Fibroblast of lung (primary cell): Measurements from ENCODE around the gene TH. TPM values are rescaled to one million over a fixed set of nuclear protein-coding genes. Genes with fewer than 3 reads are reported as not detected.

Experiments
- DNase-seq, 2 donors: peaks; one replicate each; pipeline versions ENCODE4 v3.0.0 to v3.0.0-alpha.2; 2010; ENCODE audit warnings: low read depth in 2 of 2
- H2AFZ ChIP-seq: 2 replicates; pipeline ENCODE4 v1.5.1; 2012; ENCODE audit warnings: low read length, control low read depth, inconsistent platforms
- H3K27ac ChIP-seq: 2 replicates; pipeline ENCODE4 v1.5.1; 2011; ENCODE audit warnings: low read length, control low read depth; ENCODE audit not compliant: insufficient read depth
- H3K27me3 ChIP-seq: 2 replicates; pipeline ENCODE4 v1.5.1; 2011; ENCODE audit warnings: mild to moderate bottlenecking, low read length; ENCODE audit not compliant: control insufficient read depth, insufficient read depth
- H3K36me3 ChIP-seq: 2 replicates; pipeline ENCODE4 v1.5.1; 2011; ENCODE audit warnings: low read length; ENCODE audit not compliant: control insufficient read depth, insufficient read depth
- H3K4me1 ChIP-seq: 2 replicates; pipeline ENCODE4 v1.5.1; 2011; ENCODE audit warnings: low read length; ENCODE audit not compliant: control insufficient read depth, insufficient read depth; ENCODE audit errors: extremely low read depth
- H3K4me2 ChIP-seq: 2 replicates; pipeline ENCODE4 v1.5.1; 2011; ENCODE audit warnings: low read length, control low read depth; ENCODE audit not compliant: insufficient read depth; ENCODE audit errors: extremely low read depth
- H3K4me3 ChIP-seq, 4 experiments: fragments of 200-600 bp in 1 of 4; sonication (generic) in 1 of 4; replicated peaks in 1 of 4; 2 replicates each; pipeline ENCODE4 v1.5.1; 2011 to 2016; ENCODE audit warnings: low read length in 4 of 4, low read depth in 3 of 4, mild to moderate bottlenecking in 3 of 4, control low read depth in 2 of 4, inconsistent platforms in 1 of 4, mixed read lengths in 1 of 4; ENCODE audit not compliant: insufficient read depth in 1 of 4; ENCODE audit errors: control extremely low read depth in 1 of 4
- H3K79me2 ChIP-seq: 2 replicates; pipeline ENCODE4 v1.5.1; 2012; ENCODE audit warnings: mild to moderate bottlenecking, low read length, inconsistent platforms; ENCODE audit not compliant: control insufficient read depth, insufficient read depth
- H3K9ac ChIP-seq: 2 replicates; pipeline ENCODE4 v1.5.1; 2011; ENCODE audit warnings: mild to moderate bottlenecking, low read length, control low read depth; ENCODE audit not compliant: insufficient read depth
- H3K9me3 ChIP-seq: 2 replicates; pipeline ENCODE4 v1.5.1; 2012; ENCODE audit warnings: low read depth, low read length; ENCODE audit not compliant: control insufficient read depth, insufficient read depth
- H4K20me1 ChIP-seq: 2 replicates; pipeline ENCODE4 v1.5.1; 2011; ENCODE audit warnings: low read length; ENCODE audit not compliant: control insufficient read depth, insufficient read depth; ENCODE audit errors: extremely low read depth
- EZH2 ChIP-seq: IDR thresholded peaks from 2 replicates; pipeline ENCODE4 v1.5.1; 2012; ENCODE audit warnings: low read length, control low read depth, mild to moderate bottlenecking; ENCODE audit errors: missing control alignments
- polyA plus RNA-seq, 2 donors: library from polyadenylated mRNA; depleted of rRNA in 1 of 2; stranded (reverse) in 1 of 2; unstranded in 1 of 2; fragments of >200 nt; gene quantifications; 2 replicates each; pipeline ENCODE4 v1.2.1, GENCODE V29; 2011 to 2012; ENCODE audit warnings: missing spikeins in 1 of 2
- total RNA-seq: library from RNA; depleted of rRNA; stranded (reverse); fragments of >200 nt; gene quantifications from 2 replicates; pipeline ENCODE4 v1.2.1, GENCODE V29; 2014
- TF ChIP-seq, protein P1 (sequence below), 2 donors: IDR thresholded peaks in 1 of 2; conservative IDR thresholded peaks in 1 of 2; 1 replicate in 1 of 2; 2 replicates in 1 of 2; pipeline ENCODE4 v1.5.1; 2011 to 2012; ENCODE audit warnings: low read length in 2 of 2, control low read depth in 1 of 2, inconsistent platforms in 1 of 2, low read depth in 1 of 2, mild to moderate bottlenecking in 1 of 2

The TH gene
- total and polyA plus RNA-seq, 2 donors (not counting 1 experiment from before 2014, with no cell fraction given): 0.17 TPM; not detected in 1

DNA sequence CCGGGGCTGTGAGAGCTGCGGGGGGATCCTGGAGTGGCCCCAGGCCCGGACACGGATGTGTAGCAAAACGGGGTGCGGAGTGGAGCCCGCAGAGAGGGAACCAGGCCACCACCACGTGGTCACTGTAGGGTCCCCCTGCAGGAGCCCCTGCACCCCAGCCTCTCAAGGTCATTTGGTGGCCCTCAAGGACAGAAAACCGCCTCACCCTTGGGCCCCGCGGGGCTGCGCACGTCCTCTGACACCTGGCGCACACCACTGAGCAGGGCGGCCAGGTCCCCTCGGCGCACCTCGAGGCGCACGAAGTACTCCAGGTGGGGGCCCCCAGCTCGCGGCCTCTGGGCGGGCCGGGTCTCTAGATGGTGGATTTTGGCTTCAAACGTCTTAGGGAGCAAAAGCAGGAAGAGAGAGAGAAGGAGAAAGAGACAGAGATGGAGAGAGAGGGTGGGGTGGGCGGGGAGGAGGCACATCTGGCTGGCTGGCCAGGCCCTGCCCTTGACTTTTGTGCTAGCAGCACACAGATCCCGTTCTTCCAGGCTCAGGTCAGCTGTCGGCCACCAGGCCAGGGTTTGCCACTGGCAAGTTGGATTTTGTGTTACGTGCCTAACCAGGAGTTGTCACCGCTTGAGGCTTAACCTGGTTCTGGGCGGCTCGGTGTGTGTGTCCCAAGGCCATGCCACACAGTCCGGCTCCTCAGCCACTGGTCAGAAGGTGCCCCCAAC is 3.2 kb downstream of the TH start:
- H4K20me1 ChIP-seq: no peaks in the 10 kb centered on the region
- H3K27ac ChIP-seq: no peak overlapping the region
- TF ChIP-seq, protein P1, sequence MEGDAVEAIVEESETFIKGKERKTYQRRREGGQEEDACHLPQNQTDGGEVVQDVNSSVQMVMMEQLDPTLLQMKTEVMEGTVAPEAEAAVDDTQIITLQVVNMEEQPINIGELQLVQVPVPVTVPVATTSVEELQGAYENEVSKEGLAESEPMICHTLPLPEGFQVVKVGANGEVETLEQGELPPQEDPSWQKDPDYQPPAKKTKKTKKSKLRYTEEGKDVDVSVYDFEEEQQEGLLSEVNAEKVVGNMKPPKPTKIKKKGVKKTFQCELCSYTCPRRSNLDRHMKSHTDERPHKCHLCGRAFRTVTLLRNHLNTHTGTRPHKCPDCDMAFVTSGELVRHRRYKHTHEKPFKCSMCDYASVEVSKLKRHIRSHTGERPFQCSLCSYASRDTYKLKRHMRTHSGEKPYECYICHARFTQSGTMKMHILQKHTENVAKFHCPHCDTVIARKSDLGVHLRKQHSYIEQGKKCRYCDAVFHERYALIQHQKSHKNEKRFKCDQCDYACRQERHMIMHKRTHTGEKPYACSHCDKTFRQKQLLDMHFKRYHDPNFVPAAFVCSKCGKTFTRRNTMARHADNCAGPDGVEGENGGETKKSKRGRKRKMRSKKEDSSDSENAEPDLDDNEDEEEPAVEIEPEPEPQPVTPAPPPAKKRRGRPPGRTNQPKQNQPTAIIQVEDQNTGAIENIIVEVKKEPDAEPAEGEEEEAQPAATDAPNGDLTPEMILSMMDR (conservative IDR thresholded peaks at IDR 0.05 in 1 of 2, IDR thresholded peaks at IDR 0.05 in 1 of 2; ENCODE audit: low read depth in 1 of 2, low read length in 2 of 2): no peak

DNA sequence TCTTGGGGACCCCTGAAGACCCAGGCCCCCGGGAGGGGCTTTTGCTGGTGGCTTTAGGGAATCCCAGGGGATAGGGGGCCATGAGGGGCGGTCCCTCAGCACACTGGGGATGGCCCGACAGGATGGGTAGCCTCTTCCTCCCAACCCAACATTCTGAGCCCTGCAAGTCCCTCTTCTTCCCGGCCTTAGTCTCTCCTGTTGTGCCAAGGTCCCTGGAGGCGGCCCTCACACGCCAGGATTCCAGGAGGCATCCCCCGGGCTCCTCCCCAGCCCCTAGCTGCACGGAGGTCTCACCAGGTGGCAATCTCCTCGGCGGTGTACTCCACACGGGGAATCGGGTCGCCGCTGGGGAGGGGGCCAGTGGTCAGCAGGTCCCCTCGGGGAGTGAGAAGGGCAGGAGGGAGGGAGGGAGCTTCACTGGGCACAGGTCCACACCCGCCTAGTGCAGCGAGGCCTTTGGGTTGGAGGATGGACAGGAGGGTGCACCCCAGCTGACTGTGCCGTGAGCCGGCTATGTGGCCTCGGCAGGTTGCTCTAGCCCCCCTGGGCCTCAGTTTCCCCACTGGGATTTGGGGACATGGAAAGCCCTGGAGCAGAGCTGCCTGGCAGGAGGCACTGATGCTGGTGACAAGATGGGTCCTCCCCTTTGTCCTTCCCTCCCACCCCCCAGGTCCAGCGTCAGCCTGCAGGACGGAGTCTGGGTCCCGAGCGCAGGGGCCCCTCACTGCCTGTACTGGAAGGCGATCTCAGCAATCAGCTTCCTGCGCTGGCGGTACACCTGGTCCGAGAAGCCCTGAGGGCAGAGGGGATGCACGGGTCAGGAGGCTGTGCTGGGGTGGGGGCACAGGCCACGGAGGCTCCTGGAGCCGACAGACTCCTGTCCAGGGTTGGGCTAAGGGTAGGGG is 4.2 kb downstream of the TH start:
- TF ChIP-seq, protein P1 (conservative IDR thresholded peaks at IDR 0.05 in 1 of 2, IDR thresholded peaks at IDR 0.05 in 1 of 2; ENCODE audit: low read depth in 1 of 2, low read length in 2 of 2): no peak
- TF ChIP-seq EZH2: no peak
- Histone ChIP-seq H3K9ac (no peak overlapping the region), H3K9me3 (no peaks in the 10 kb centered on the region), H3K4me2 (no peak overlapping the region), H3K4me1 (no peaks in the 10 kb centered on the region), H4K20me1 (no peaks in the 10 kb centered on the region), H2AFZ (no peak overlapping the region), H3K4me3 (no peak overlapping the region), H3K27ac (no peak overlapping the region), H3K36me3 (no peaks in the 10 kb centered on the region), H3K27me3 (no peaks in the 10 kb centered on the region), H3K79me2 (no peaks in the 10 kb centered on the region)
- DNase-seq: no peak

More for the DNA sequence above, 3.2 kb downstream of the TH start:
- no peaks in the 10 kb centered on the region for H3K4me1 ChIP-seq
- H3K36me3 ChIP-seq: no peaks in the 10 kb centered on the region
- H3K9me3 ChIP-seq: no peaks in the 10 kb centered on the region
- no peak overlapping the region for H2AFZ ChIP-seq
- H3K9ac ChIP-seq: no peak overlapping the region
- H3K4me2 ChIP-seq: no peak overlapping the region
- no peaks in the 10 kb centered on the region for H3K27me3 ChIP-seq
- H3K79me2 ChIP-seq: no peaks in the 10 kb centered on the region
- no peak overlapping the region for H3K4me3 ChIP-seq
- no peak for DNase-seq

DNA sequence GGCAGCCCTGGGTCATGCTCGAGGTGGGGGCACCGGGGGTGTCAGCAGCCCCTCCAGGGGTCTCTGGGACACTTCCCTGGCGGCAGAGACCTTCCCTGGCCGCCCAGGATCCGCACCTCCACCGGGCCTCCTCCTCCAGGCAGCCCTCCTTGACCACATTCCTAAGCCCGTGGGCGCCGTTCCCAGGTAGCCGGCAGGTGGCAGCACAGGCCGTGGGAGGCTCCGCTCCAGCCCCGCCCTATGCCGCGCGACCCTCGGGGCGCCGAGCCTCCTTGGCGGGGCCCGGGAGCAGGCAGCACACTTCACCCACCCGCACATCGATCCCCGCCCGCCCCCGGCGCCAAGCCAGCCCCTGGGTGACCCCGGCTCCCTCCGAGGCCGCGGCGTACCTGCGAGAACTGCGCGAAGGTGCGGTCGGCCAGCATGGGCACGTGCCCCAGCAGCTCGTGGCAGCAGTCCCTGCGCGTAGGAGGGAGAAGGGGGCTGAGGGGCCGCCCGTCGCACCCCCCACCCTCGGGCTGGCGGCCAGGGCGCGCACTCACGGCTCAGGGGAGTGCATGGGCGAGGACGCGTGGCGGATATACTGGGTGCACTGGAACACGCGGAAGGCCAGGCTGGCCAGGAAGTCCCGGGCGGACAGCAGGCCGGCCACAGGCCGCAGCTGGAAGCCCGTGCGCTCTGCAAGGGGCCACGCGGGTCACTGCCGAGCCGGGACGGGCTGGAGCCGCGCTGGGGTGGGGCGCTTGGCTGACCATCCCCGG is 5.3 kb downstream of the TH start:
- Histone ChIP-seq H3K4me1 (no peaks in the 10 kb centered on the region), H3K79me2 (no peaks in the 10 kb centered on the region), H4K20me1 (no peaks in the 10 kb centered on the region), H3K36me3 (no peaks in the 10 kb centered on the region), H3K27ac (no peak overlapping the region), H3K9ac (no peak overlapping the region), H3K4me3 (no peak overlapping the region), H2AFZ (no peak overlapping the region), H3K27me3 (no peaks in the 10 kb centered on the region), H3K4me2 (no peak overlapping the region), H3K9me3 (no peaks in the 10 kb centered on the region)
- TF ChIP-seq EZH2: no peak
- TF ChIP-seq, protein P1 (conservative IDR thresholded peaks at IDR 0.05 in 1 of 2, IDR thresholded peaks at IDR 0.05 in 1 of 2; ENCODE audit: low read depth in 1 of 2, low read length in 2 of 2): peak; percentile 18 to 57
- peak; percentile 9 to 41 for DNase-seq
